HepG2 (cell line): ENCODE data around the gene RPL27A. TPM values are rescaled to one million over a fixed set of nuclear protein-coding genes. Genes with fewer than 3 reads are reported as not detected.
A peak's percentile ranks its signal among the peaks of the same experiment; 100 is the strongest.

Experiments used
- ARNTL ChIP-seq: sonication (generic); formaldehyde crosslinking; IDR thresholded peaks from 2 replicates; pipeline ENCODE4 v1.4.0; 2020; ENCODE audit warnings: mild to moderate bottlenecking, missing genetic modification reagents
- HOXA9 ChIP-seq: sonication (generic); formaldehyde crosslinking; IDR thresholded peaks from 2 replicates; pipeline ENCODE4 v1.8.1; 2022; ENCODE audit warnings: missing genetic modification reagents, mild to moderate bottlenecking, moderate library complexity, borderline replicate concordance
- IKZF5 ChIP-seq: IDR thresholded peaks from 2 replicates; pipeline ENCODE4 v1.6.1; 2018; ENCODE audit warnings: missing genetic modification reagents, mild to moderate bottlenecking, missing compliant biosample characterization
- JUND ChIP-seq: sonication (generic); formaldehyde crosslinking; IDR thresholded peaks from 2 replicates; pipeline ENCODE4 v1.8.0; 2022; ENCODE audit warnings: mild to moderate bottlenecking, missing genetic modification reagents
- MEIS1 ChIP-seq: sonication (generic); formaldehyde crosslinking; IDR thresholded peaks from 2 replicates; pipeline ENCODE4 v1.9.0; 2021; ENCODE audit warnings: mild to moderate bottlenecking, missing genetic modification reagents, moderate library complexity, borderline replicate concordance
- NCOR1 ChIP-seq: fragments of 200-600 bp; sonication (generic); IDR thresholded peaks from 2 replicates; pipeline ENCODE4 v1.7.0; 2017; ENCODE audit warnings: antibody characterized with exemption, low read length, borderline replicate concordance
- PATZ1 ChIP-seq: sonication (generic); formaldehyde crosslinking; IDR thresholded peaks from 2 replicates; pipeline ENCODE4 v1.4.0; 2020; ENCODE audit warnings: missing genetic modification reagents
- REL ChIP-seq: sonication (generic); formaldehyde crosslinking; conservative IDR thresholded peaks from 2 replicates; pipeline ENCODE4 v1.8.0; 2022; ENCODE audit warnings: mild to moderate bottlenecking, missing genetic modification reagents, moderate library complexity
- SP5 ChIP-seq: IDR thresholded peaks from 2 replicates; pipeline ENCODE4 v1.6.1; 2016; ENCODE audit warnings: low read depth, borderline replicate concordance
- TEAD3 ChIP-seq: optimal IDR thresholded peaks from 2 replicates; pipeline ENCODE3; 2016; ENCODE audit warnings: borderline replicate concordance
- TGIF2 ChIP-seq: IDR thresholded peaks from 2 replicates; pipeline ENCODE4 v1.6.1; 2016; ENCODE audit warnings: control low read depth, missing compliant biosample characterization
- ZBTB14 ChIP-seq: sonication (generic); formaldehyde crosslinking; IDR thresholded peaks from 2 replicates; pipeline ENCODE4 v1.4.0; 2020; ENCODE audit warnings: missing genetic modification reagents
- ZBTB34 ChIP-seq: sonication (generic); formaldehyde crosslinking; IDR thresholded peaks from 2 replicates; pipeline ENCODE4 v1.8.0; 2022; ENCODE audit warnings: mild to moderate bottlenecking, missing genetic modification reagents
- ZNF10 ChIP-seq: sonication (generic); formaldehyde crosslinking; IDR thresholded peaks from 2 replicates; pipeline ENCODE4 v1.4.0; 2020; ENCODE audit warnings: mild to moderate bottlenecking, low read depth, missing genetic modification reagents, borderline replicate concordance
- ZNF224 ChIP-seq: sonication (generic); formaldehyde crosslinking; IDR thresholded peaks from 2 replicates; pipeline ENCODE4 v1.5.0; 2020; ENCODE audit warnings: mild to moderate bottlenecking, missing genetic modification reagents
- ZNF747 ChIP-seq: sonication (generic); formaldehyde crosslinking; IDR thresholded peaks from 2 replicates; pipeline ENCODE4 v1.8.1; 2023; ENCODE audit warnings: missing genetic modification reagents, mild to moderate bottlenecking, borderline replicate concordance
- ZNF766 ChIP-seq: sonication (generic); formaldehyde crosslinking; IDR thresholded peaks from 2 replicates; pipeline ENCODE4 v1.5.0; 2020; ENCODE audit warnings: missing genetic modification reagents, borderline replicate concordance
- ZNF781 ChIP-seq: sonication (generic); formaldehyde crosslinking; IDR thresholded peaks from 2 replicates; pipeline ENCODE4 v1.5.1; 2020; ENCODE audit warnings: borderline replicate concordance, mild to moderate bottlenecking, missing genetic modification reagents; ENCODE audit errors: not compliant biosample characterization
- polyA plus RNA-seq, 8 experiments: library from polyadenylated mRNA; depleted of rRNA in 3 of 8; stranded (reverse) in 7 of 8; unstranded in 1 of 8; fragments of >200 nt; fragmentation: Illumina TruSeq in 4 of 8; extraction: Trizol in 4 of 8; gene quantifications; 2 replicates each; pipeline versions ENCODE4 v1.2.1 to v1.2.3, GENCODE V29; 2011 to 2016; ENCODE audit warnings: low read depth in 4 of 8, missing spikeins in 1 of 8, mixed read lengths in 1 of 8; ENCODE audit not compliant: insufficient read depth in 1 of 8
- total RNA-seq, 5 experiments: library from RNA; depleted of rRNA; stranded (reverse); fragments of >200 nt; fragmentation: Illumina TruSeq; extraction: Trizol; gene quantifications; 2 replicates each; pipeline ENCODE4 v1.2.3, GENCODE V29; 2016; ENCODE audit warnings: low read depth in 1 of 5
- TF ChIP-seq, protein P1 (sequence below): sonication (generic); formaldehyde crosslinking; conservative IDR thresholded peaks from 2 replicates; pipeline ENCODE4 v1.4.0; 2020; ENCODE audit warnings: missing genetic modification reagents
- TF ChIP-seq, protein P2 (sequence below): sonication (generic); formaldehyde crosslinking; conservative IDR thresholded peaks from 2 replicates; pipeline ENCODE4 v1.4.0; 2020; ENCODE audit warnings: missing genetic modification reagents

RPL27A gene
- total and polyA plus RNA-seq, 2 of the 13 experiments (the other 11 are each of a cell fraction or from before 2014, with no cell fraction given) = 1,531 to 2,153 TPM

GRCh38 chr11:8717876-8718753 lies 35.5 kb downstream of the RPL27A start (continued):
- no peak for TF ChIP-seq ZNF224 (CRISPR knock-in tag)
- no peak for TF ChIP-seq TGIF2
- no peak; the same call in 1 of the 2 replicates for TF ChIP-seq NCOR1
- TF ChIP-seq ZNF766 (CRISPR knock-in tag) = no peak
- TF ChIP-seq ZNF747 (CRISPR knock-in tag) = no peak
- no peak for TF ChIP-seq SP5 (CRISPR knock-in tag)
- TF ChIP-seq, protein P1, sequence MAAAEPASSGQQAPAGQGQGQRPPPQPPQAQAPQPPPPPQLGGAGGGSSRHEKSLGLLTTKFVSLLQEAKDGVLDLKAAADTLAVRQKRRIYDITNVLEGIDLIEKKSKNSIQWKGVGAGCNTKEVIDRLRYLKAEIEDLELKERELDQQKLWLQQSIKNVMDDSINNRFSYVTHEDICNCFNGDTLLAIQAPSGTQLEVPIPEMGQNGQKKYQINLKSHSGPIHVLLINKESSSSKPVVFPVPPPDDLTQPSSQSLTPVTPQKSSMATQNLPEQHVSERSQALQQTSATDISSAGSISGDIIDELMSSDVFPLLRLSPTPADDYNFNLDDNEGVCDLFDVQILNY (CRISPR knock-in tag) = no peak
- peak; percentile 83 for TF ChIP-seq PATZ1
- TF ChIP-seq TEAD3 = peak; percentile 2
- no peak for TF ChIP-seq ARNTL
- no peak for TF ChIP-seq REL (CRISPR knock-in tag)
- no peak for TF ChIP-seq ZBTB14 (CRISPR knock-in tag)
- peak; percentile 66; the same call in 1 of the 2 replicates for TF ChIP-seq JUND (CRISPR knock-in tag)
- no peak for TF ChIP-seq MEIS1
- no peak for TF ChIP-seq ZNF781 (CRISPR knock-in tag)
- TF ChIP-seq HOXA9 (CRISPR knock-in tag) = no peak
- TF ChIP-seq, protein P2, sequence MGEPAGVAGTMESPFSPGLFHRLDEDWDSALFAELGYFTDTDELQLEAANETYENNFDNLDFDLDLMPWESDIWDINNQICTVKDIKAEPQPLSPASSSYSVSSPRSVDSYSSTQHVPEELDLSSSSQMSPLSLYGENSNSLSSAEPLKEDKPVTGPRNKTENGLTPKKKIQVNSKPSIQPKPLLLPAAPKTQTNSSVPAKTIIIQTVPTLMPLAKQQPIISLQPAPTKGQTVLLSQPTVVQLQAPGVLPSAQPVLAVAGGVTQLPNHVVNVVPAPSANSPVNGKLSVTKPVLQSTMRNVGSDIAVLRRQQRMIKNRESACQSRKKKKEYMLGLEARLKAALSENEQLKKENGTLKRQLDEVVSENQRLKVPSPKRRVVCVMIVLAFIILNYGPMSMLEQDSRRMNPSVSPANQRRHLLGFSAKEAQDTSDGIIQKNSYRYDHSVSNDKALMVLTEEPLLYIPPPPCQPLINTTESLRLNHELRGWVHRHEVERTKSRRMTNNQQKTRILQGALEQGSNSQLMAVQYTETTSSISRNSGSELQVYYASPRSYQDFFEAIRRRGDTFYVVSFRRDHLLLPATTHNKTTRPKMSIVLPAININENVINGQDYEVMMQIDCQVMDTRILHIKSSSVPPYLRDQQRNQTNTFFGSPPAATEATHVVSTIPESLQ = no peak
- no peak for TF ChIP-seq ZNF10
- peak; percentile 47; the same call in 1 of the 2 replicates for TF ChIP-seq IKZF5
- no peak for TF ChIP-seq ZBTB34 (CRISPR knock-in tag)
